Lung (tissue), 12 donors: ENCODE measurements around the gene MAP4K1. TPM values are rescaled to one million over a fixed set of nuclear protein-coding genes. Genes with fewer than 3 reads are reported as not detected.

Source experiments
- ATAC-seq: fragments of 200-7000 bp; cut with Tn5 transposase; one replicate; pipeline ENCODE4 v1.9.1; 2020; ENCODE audit warnings: moderate number of reproducible peaks; ENCODE audit not compliant: insufficient read depth, low FRiP score
- DNase-seq, 3 donors: peaks; one replicate each; pipeline ENCODE4 v3.0.0-alpha.2; 2013 to 2017
- H3K27ac ChIP-seq, 2 donors: one replicate each; pipeline ENCODE4 v1.5.1; 2013; ENCODE audit warnings: mild to moderate bottlenecking in 2 of 2, moderate library complexity in 2 of 2, control low read depth in 1 of 2, inconsistent platforms in 1 of 2, low read depth in 1 of 2, low read length in 1 of 2
- H3K27me3 ChIP-seq, 3 donors: one replicate each; pipeline ENCODE4 v1.5.1; 2013; ENCODE audit warnings: low read length in 2 of 3; ENCODE audit not compliant: control insufficient read depth in 3 of 3, insufficient read depth in 3 of 3
- H3K36me3 ChIP-seq, 4 donors: one replicate each; pipeline ENCODE4 v1.5.1; 2013; ENCODE audit warnings: low read length in 4 of 4, mild to moderate bottlenecking in 1 of 4, moderate library complexity in 1 of 4; ENCODE audit not compliant: control insufficient read depth in 4 of 4, insufficient read depth in 4 of 4
- H3K4me1 ChIP-seq, 5 donors: one replicate each; pipeline ENCODE4 v1.5.1; 2013; ENCODE audit warnings: low read length in 5 of 5, mild to moderate bottlenecking in 2 of 5, moderate library complexity in 1 of 5; ENCODE audit not compliant: control insufficient read depth in 5 of 5, insufficient read depth in 5 of 5
- H3K4me3 ChIP-seq: one replicate; pipeline ENCODE4 v1.5.1; 2013; ENCODE audit warnings: mild to moderate bottlenecking, control low read depth, moderate library complexity
- H3K9ac ChIP-seq, 2 donors: one replicate each; pipeline ENCODE4 v1.5.1; 2013; ENCODE audit warnings: low read length in 2 of 2, control low read depth in 1 of 2; ENCODE audit not compliant: insufficient read depth in 1 of 2
- H3K9me3 ChIP-seq, 4 donors: one replicate each; pipeline ENCODE4 v1.5.1; 2013; ENCODE audit warnings: low read length in 3 of 4, mild to moderate bottlenecking in 1 of 4, moderate library complexity in 1 of 4; ENCODE audit not compliant: control insufficient read depth in 4 of 4, insufficient read depth in 3 of 4
- CTCF ChIP-seq: IDR thresholded peaks from 2 replicates; pipeline ENCODE4 v1.5.1; 2012; ENCODE audit warnings: mild to moderate bottlenecking; ENCODE audit errors: control extremely low read depth, extremely low read depth
- WGBS, 2 donors: extraction: QIAGEN DNeasy Blood & Tissue Kit; methylation state at CpG; one replicate each; pipeline ENCODE4 v1.1.7; 2013; 5-methylcytosine and 5-hydroxymethylcytosine counted together
- polyA plus RNA-seq, 2 donors: library from polyadenylated mRNA; stranded (reverse); fragments of 200-250 nt; gene quantifications; one replicate each; pipeline ENCODE4 v1.2.1, GENCODE V29; 2013
- total RNA-seq, 2 donors: library from RNA; depleted of rRNA in 1 of 2; stranded (reverse); fragments of >200 nt in 1 of 2; gene quantifications; one replicate each; pipeline ENCODE4 v1.2.1, GENCODE V29; 2014 to 2021
- donor health status: control.
- donor health status: control.
- donor health status: Bipolar disorder and iron deficiency.
- donor health status: healthy.
- donor health status: DM: yes; HTN: yes; CAD: no.

The MAP4K1 gene
- total and polyA plus RNA-seq, 4 donors = 4.0 to 13.1 (median 8.4) TPM

DNA sequence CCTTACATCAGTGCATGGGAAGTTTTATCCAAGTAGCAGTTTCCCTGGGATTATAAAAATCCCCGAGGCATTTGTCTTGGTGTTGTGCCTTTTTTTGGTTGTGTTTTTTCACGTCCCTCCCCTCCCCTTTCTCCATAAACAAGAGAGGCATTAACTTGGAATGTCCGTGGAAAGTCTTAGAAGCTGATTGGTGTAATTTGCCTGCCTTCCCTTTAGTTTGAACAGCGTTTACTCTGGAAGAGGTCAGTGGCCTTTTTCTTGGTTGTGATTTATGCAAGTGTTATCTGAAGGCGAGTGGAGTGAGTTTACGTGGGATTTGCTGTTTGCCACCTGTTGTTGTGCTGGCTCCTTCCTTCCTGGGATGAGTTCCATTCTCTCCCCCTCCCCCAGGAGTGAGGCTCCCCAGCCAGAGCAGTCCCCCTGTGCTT is 36.9 kb upstream of the MAP4K1 start:
- peak overlapping the region; percentile 79 to 99 for H3K27ac ChIP-seq
- WGBS, 2 donors = 34 to 51% methylated on average over 6 of the region's 6 CpGs
- no peak overlapping the region for H3K4me3 ChIP-seq
- no peak overlapping the region for H3K9ac ChIP-seq
- ATAC-seq (no peak), DNase-seq (peak in 1 of 3 donors; percentile 45)
- peaks cover 0 to 5% (median 2%) of the 10 kb centered on the region in 4 donors for H3K36me3 ChIP-seq
- H3K27me3 ChIP-seq = no peaks in the 10 kb centered on the region
- no peaks in the 10 kb centered on the region for H3K9me3 ChIP-seq
- peaks cover 38 to 82% (median 64%) of the 10 kb centered on the region in 5 donors for H3K4me1 ChIP-seq
- TF ChIP-seq CTCF = no peak

DNA sequence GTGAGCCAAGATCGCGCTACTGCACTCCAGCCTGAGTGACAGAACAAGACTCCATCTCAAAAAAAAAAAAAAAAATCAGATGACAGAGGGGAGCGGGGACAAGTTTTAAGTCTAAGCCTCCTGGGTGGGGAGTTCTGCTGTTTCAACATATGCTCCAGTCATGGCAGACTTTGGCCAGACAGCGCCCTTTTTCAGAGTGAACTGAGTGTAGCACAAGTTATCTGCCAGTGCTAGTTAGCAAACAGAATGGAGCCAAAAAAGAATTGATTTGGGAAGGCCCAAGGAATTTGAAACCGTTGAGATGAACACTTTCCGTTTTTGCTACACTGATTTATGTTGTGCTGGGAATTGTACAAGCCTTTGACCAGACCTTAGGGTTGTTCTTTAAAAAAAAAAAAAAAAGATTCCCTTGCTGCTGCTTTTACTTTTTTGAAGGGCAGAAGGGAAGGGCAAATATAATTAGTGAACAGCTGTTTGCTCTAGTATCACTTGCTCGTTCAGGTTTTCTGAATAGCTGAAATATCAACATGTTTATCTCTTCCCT is 35.3 kb upstream of the MAP4K1 start:
- no peak for TF ChIP-seq CTCF
- H3K36me3 ChIP-seq = peaks cover 0 to 5% (median 2%) of the 10 kb centered on the region in 4 donors
- peak; percentile 57 to 78 (median 77) for DNase-seq
- H3K27ac ChIP-seq = peak overlapping the region; percentile 71 to 99
- peaks cover 37 to 73% (median 52%) of the 10 kb centered on the region in 5 donors for H3K4me1 ChIP-seq
- H3K9ac ChIP-seq = peak overlapping the region in 1 of 2 donors; percentile 55
- H3K4me3 ChIP-seq = no peak overlapping the region
- H3K9me3 ChIP-seq = no peaks in the 10 kb centered on the region
- WGBS, 2 donors = 28 to 52% methylated on average over 7 of the region's 7 CpGs
- ATAC-seq = no peak
- no peaks in the 10 kb centered on the region for H3K27me3 ChIP-seq

- no peak overlapping the region for H3K9ac ChIP-seq
- no peaks in the 10 kb centered on the region for H3K36me3 ChIP-seq
- H3K9me3 ChIP-seq = no peaks in the 10 kb centered on the region
- peak in 2 of 3 donors; percentile 49 to 70 for DNase-seq
- no peak overlapping the region for H3K4me3 ChIP-seq
- WGBS, 2 donors = 41 to 50% methylated on average over 12 of the region's 12 CpGs
- H3K27ac ChIP-seq = peak overlapping the region; percentile 85 to 99
- peaks cover 25 to 68% (median 33%) of the 10 kb centered on the region in 5 donors for H3K4me1 ChIP-seq
- no peak for TF ChIP-seq CTCF
- ATAC-seq = no peak
- H3K27me3 ChIP-seq = no peaks in the 10 kb centered on the region
Measured at GRCh38 chr19:38650911-38651584, 33.3 kb upstream of the MAP4K1 start.
